GM21367 (cell line): ENCODE measurements around the gene PLCD4.

Source experiments
- ATAC-seq: cut with Tn5 transposase; IDR thresholded peaks from one replicate; pipeline ENCODE4 v1.9.1; 2021; ENCODE audit not compliant: unreplicated experiment

Gene PLCD4

DNA sequence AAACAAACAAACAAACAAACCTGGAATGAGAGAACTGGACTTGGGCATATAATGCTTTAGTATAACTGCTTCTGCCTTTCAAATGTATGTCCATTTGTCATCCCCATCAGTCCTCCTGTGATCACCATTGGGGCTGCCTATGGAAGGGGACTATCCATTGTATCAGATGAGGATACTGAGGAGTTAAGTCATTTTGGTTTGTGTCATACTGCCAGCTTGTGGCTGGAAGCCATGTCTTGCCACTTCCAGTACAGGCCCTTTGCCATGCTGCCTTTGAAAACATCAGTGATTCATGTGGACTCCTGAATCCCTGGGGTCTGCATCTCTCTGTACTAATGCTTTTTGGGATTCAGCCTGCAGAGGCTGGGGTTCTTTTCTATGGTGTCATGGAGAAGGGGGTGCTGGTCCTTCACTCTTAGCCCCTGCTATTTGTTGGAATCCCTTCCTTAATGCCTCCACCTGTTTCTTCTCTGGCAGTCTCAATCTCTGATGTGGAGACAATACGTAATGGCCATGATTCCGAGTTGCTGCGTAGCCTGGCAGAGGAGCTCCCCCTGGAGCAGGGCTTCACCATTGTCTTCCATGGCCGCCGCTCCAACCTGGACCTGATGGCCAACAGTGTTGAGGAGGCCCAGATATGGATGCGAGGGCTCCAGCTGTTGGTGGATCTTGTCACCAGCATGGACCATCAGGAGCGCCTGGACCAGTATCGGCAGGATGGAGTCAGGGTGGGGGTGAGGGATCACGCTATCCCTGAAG, 10.6 kb downstream of the PLCD4 start:
- no peak for ATAC-seq

DNA sequence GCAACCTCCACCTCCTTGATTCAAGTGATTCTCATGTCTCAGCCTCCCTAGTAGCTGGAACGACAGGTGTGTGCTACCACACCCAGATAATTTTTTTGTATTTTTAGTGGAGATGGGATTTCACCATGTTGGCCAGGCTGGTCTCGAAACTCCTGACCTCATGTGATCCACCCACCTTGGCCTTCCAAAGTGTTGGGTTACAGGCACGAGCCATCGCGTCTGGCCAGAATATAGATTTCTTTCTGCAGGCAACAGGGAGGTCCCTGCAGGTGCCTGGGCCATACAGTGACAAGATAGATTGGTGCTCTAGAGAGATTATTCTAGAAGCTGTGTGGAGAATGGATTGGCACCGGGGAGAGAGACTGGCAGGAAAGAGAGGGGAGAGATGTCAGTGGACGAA, 13.3 kb downstream of the PLCD4 start:
- no peak for ATAC-seq

DNA sequence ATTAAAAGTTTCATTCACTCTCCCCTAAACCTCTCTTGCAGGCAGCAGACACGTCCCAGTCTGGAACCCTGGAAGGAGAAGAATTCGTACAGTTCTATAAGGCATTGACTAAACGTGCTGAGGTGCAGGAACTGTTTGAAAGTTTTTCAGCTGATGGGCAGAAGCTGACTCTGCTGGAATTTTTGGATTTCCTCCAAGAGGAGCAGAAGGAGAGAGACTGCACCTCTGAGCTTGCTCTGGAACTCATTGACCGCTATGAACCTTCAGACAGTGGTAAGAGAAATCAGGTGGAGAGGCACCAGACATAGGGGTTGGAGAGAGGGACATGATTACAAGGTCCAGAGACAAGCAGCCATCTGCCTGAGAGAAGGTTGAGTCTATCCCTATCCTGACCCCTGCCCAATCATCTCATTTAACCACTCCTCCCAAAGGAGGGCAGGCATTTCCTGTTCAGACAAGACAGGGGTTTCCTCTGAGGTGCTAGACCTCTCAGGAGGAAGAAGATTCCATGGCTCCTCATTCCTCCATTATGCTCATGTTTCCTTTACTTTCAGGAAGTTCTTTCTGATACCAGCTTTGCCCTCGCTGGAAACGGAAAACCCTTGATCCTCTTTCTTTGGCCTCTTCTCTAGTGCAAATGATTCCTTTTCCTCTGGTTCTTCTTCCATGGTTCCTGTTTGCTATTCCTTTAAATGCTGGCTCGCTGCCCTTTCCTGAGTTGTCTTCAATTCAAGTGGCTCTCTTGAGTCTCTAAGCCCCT, 15.1 kb downstream of the PLCD4 start:
- ATAC-seq = no peak

- ATAC-seq = no peak
Measured at GRCh38 chr2:218623366-218623705, 15.6 kb downstream of the PLCD4 start.

DNA sequence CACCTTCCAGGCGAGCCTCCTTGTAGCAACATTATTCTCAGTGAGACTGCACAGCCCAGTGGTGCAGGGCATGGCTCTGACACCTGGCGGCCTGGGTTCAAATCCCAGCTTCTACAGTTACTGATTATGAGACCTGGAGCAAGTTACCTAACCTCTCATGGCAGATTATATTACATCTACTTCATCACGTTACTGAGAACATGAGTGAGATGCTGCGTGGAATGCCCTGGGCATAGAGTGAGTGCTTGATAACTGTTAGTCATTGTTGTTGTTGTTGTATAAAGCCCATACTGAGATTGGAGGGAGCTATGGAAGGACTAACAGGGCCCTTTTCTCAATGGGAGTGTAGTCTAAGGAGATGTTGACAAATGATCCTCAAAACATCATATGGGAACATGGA, 18.7 kb downstream of the PLCD4 start:
- ATAC-seq = no peak

GRCh38 chr2:218627939-218628338, 20.2 kb downstream of the PLCD4 start:
- no peak for ATAC-seq

- ATAC-seq = no peak
Measured at GRCh38 chr2:218631837-218632236, 24.1 kb downstream of the PLCD4 start.

GRCh38 chr2:218635719-218636118, 28.0 kb downstream of the PLCD4 start:
- no peak for ATAC-seq

GRCh38 chr2:218638372-218638771, 30.7 kb downstream of the PLCD4 start:
- no peak for ATAC-seq

- no peak for ATAC-seq
Measured at GRCh38 chr2:218642121-218642656, 34.5 kb downstream of the PLCD4 start.

- ATAC-seq = no peak
Measured at GRCh38 chr2:218642786-218643185, 35.1 kb downstream of the PLCD4 start.

- no peak for ATAC-seq
Measured at GRCh38 chr2:218643751-218644310, 36.1 kb downstream of the PLCD4 start.

DNA sequence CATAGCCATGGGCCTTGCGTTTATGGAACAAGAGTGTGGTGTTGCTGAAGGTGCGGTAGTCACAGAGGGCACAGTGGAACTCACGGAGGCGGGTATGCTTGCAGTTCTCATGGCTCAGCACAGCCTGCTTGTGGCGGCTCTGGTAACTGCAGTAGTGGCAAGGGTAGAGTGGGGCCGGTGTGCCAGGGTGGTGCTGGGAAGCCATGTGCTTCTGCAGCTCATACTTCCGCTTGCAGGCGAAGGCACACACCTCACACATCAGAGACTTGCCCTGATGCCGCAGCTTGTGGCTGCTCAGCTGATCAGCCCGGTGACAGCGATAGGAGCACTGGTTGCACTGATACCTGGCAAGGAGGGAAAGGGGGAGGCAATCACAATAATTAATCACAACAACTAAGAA, 37.0 kb downstream of the PLCD4 start:
- no peak for ATAC-seq

GRCh38 chr2:218645126-218645525, 37.4 kb downstream of the PLCD4 start:
- ATAC-seq = no peak

GRCh38 chr2:218648088-218648786, 40.5 kb downstream of the PLCD4 start:
- no peak for ATAC-seq

- ATAC-seq = no peak
Measured at GRCh38 chr2:218648787-218649100, 41.0 kb downstream of the PLCD4 start.

DNA sequence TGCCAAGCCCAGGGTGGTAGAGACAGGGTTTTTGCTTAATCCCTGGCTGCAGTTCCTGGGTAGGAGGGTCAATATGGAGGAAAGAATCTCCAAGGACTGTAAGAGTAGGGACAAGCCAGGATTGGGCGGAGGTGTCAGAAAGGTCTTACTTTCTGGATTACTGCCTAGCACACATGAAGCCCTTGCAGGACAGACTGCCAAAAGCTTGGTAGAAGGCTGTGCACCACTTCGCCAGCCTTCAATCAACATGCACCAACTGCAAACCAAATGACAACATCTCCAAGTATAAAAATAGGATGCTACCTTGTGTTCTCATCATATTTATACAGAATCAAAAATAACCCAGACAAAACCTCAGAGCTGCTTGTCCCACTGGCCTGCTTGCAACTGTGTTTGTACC, 48.1 kb downstream of the PLCD4 start:
- no peak for ATAC-seq

DNA sequence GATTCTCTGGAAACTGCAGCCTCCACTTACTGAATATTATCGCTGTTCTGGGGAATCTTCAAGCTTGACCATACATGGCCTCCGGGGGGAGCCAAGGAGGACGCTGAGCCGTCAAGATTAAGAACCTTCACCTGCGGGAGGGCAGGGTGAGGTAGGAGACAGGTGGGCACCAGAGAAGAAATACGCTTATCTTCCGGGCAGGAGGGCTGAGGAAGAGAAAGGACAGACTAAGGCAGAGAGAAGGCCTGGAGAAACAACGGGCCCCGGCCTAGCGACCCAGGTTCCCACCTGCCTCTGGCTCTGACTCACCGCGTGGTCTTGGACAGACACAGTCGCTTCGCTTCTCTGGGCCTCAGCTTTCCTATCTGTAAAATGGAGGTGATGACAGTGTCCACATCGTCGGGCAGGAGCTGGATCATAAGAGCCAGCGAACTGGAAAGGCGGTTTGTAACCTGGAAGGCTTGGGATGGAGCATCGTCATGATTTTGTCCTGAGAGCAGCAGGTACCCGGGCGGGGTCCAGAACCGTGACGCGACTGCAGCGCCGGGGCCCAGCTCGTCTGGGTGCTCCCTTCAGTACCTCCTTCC, 51.1 kb downstream of the PLCD4 start:
- ATAC-seq = peak; percentile 36

DNA sequence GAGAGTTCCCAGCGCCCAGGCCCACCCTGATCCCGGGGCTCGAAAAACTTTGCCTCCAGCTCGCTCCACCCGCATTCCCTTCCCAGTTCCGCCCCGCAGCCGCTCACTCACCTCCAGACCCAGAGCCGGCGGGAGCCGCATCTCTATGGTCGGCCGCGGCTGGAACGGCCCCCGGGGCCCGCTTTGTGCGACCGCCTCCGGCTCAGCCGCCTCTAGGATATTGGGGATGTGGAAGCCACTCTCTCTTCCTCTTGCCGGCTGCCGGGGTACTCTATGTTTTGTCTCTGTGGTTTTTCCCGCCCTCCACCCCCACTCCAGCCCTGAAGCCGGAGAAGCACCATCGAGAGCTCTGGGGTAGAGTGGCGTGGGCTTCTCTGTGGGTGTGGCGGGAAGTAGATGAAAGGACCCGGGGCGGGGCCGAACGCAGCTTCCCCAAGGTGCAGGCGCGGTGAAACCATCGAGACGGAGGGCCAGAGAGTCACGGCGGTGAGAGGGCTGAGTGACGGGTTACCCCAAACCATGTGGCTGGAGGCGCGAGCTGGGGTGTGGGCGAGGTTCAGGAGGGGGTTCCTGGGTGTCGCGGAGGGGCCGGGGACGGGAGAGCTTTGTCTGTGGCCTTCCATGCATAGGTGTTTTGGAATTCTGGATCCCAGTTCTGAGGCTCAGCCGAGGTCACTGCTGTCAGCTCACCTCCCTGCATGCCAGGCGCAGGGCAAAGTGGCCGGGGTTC, 51.7 kb downstream of the PLCD4 start, which contains the start of the genes BCS1L and ZNF142:
Gene BCS1L, plus strand, starts transcription at position 426 of the 730 bp plus-strand sequence. CDS start 1,305 bp downstream, outside the sequence.
Gene ZNF142, minus strand, starts transcription at position 366 of the 730 bp plus-strand sequence. CDS start 3,194 bp downstream, outside the sequence.
- peak; percentile 90 for ATAC-seq

DNA sequence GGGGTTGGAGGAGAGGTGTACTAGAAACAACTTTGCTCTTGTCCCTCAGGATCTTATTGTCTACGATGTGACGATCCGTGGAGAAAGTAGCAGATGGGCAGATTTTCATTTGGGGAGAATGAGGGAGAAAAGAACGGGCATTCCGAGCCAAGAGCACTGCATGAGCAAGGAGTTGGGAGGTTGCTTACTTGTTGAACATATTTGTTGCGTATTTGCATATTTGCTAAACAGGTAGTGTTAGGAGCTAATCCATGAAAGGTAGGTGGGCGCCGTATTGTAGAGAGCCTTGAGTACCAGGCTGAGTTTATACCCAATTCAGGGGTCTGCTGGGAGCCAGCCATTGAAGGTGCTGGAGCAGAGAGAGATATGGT, 52.3 kb downstream of the PLCD4 start:
- no peak for ATAC-seq
